Activated T-helper 9 cell treated with anti-CD3 and anti-CD28 coated beads, Interleukin-2, amount 50 U/mL, for 16 hours (primary cell): ENCODE measurements around the gene TRAPPC2B.
"Not testable (repeated sequence)": the region's sequence is repeated elsewhere in the genome, so short reads cannot be mapped to it uniquely, and the experiment has no call there.

Source experiments
- DNase-seq: peaks from one replicate; pipeline ENCODE4 v3.0.0-alpha.2; 2020; ENCODE audit warnings: low read depth

Gene TRAPPC2B

DNA sequence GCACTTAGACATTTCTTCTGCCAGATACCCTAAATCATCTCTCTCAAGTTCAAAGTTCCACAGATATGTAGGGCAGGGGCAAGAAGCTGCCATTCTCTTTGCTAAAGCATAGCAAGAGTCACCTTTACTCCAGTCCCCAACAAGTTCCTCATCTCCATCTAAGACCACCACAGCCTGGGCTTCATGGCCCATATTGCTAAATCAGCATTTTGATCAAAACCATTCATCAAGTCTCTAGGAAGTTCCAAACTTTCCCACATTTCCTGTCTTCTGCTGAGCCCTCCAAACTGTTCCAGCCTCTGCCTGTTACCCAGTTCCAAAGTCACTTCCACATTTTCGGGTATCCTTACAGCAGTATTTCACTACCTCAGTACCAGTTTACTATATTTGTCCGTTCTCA, 11.3 kb downstream of the TRAPPC2B start:
- DNase-seq, result not testable (repeated sequence)

DNA sequence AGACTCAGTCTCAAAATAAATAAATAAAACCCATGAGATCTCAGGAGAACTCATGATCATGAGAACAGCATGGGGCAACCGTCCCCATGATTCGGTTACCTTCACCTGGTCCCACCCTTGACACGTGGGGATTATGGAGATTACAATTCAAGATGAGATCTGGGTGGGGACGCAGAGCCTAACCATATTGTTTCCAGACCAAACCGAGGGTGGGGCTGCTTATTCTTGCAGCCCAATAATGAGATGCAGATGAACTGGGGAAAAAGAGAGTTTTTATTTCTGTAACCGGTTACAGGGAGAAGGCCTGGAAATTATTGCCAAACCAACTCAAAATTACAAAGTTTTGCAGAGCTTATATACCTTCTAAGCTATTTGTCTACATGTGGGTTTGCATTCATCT, 12.8 kb downstream of the TRAPPC2B start:
- DNase-seq, result no peak

- no peak for DNase-seq
These were observed 14.3 kb downstream of the TRAPPC2B start for GRCh38 chr19:57377498-57378146.

GRCh38 chr19:57380923-57381322, 17.6 kb downstream of the TRAPPC2B start:
- no peak for DNase-seq

- DNase-seq, result no peak
These were observed 19.6 kb downstream of the TRAPPC2B start for GRCh38 chr19:57382806-57383488.

GRCh38 chr19:57389194-57389729, 25.9 kb downstream of the TRAPPC2B start:
- DNase-seq, result no peak

DNA sequence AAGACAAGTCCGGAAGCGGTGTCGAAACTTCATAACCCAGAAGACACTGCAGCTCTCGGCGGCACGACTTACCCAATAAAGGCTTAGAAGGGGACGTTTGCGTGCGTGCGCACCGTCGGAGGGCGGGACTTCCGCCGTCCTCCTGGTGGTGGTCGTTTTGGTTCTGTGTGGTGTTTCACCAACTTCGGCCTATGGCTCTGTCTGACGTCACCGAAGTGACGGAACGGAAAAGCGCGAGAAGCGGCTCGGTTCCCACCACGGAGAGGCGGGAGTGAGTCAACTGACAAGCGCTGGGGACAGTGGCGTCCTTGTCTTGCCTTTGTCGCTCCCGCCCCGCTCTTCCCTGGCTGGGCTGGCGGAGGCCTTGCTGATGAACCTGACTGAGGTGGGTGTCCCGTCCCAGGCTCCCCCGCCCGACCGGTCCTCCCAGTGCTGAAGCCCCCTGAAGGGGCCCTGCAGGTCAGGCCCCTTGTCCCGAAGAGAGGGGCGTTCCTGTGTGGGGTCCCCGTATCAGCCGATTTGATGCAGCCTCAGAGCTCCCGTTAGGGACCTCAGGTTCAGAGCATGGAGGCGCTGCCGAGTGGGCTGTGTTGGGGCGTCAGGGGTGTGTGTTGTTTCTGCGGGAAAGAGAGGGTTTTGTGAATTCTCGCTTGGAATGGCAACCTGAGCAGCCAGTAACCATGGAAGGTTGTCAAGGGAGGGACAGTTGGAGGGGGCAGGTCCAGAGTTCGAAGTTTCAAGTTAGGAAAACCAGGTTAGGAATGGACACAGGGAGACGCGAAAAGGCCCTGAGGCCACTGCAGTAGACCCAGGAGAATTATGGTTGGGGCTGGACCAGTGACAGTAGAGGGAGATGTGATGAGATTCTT, 26.6 kb downstream of the TRAPPC2B start, which contains the start of gene ZNF548:
Gene ZNF548, plus strand, starts transcription at position 125 of the 869 bp plus-strand sequence. Its CDS starts 246 bp downstream, at position 371.
- peak; percentile 96 for DNase-seq

DNA sequence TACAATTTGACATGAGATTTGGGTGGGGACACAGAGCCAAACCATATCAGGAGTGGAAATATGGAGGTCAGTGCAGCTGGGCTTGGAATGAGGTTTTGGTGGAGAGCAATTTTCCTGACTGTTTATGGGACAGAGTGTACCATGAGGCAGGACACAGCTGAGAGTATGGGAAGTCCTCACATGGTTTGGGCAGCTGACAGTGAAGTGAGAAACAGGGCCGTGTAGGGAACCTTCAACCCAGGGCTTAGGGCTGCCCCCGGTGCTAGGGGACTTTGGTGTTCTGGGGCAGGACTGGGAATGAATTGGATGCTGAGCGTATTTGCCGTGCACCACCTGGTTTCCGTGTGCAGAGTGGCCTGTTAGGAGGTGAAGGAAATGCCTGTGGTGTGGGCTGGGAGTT, 32.4 kb downstream of the TRAPPC2B start:
- no peak for DNase-seq

DNA sequence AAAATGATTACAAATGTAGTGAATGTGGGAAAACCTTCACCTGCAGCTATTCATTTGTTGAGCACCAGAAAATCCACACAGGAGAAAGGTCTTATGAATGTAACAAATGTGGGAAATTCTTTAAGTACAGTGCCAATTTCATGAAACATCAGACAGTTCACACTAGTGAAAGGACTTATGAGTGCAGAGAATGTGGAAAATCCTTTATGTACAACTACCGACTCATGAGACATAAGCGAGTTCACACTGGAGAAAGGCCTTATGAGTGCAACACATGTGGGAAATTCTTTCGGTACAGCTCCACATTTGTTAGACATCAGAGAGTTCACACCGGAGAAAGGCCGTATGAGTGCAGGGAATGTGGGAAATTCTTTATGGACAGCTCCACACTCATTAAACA, 35.5 kb downstream of the TRAPPC2B start:
- no peak for DNase-seq

DNA sequence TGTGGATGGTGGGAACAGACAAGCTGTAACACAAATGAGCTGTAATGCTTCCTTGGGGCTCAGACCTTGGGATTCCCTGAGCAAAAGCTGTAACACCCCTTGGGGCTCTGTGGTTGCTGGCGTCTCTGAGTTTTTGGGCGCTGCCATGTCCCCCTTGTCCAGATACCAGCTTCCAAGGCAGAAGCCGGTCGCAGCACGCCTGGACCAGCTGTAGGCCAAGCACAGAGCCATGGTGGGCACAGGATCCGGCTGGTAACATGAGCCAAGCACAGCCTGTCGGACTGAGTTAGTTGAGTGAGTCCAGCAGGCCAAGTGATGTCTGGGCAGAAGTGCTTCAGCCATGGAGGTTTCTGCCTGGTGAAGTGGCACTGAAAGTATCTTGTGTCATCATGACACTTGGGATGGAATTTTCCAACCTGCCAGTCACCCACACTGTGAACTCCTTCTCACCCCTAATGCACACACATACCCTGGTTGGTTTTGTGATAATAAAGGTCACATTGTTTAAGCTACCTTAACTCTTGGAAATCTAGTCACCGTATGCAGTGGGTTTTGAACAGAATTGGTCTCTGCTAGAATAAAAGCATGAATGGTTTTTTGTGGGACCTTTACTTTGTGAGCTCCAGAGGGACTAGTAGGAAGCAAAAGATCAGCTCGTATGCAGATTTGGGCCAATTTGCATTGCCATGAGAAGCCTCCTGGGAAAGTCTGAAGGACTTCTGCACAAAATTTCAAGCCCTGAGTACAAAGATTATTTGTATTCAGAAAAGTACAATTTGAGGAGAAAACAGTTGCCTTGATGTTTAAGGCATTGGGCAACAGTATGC, 40.6 kb downstream of the TRAPPC2B start:
- DNase-seq, result no peak

- peak; percentile 46 for DNase-seq
These were observed 43.3 kb downstream of the TRAPPC2B start for GRCh38 chr19:57406516-57407123.

DNA sequence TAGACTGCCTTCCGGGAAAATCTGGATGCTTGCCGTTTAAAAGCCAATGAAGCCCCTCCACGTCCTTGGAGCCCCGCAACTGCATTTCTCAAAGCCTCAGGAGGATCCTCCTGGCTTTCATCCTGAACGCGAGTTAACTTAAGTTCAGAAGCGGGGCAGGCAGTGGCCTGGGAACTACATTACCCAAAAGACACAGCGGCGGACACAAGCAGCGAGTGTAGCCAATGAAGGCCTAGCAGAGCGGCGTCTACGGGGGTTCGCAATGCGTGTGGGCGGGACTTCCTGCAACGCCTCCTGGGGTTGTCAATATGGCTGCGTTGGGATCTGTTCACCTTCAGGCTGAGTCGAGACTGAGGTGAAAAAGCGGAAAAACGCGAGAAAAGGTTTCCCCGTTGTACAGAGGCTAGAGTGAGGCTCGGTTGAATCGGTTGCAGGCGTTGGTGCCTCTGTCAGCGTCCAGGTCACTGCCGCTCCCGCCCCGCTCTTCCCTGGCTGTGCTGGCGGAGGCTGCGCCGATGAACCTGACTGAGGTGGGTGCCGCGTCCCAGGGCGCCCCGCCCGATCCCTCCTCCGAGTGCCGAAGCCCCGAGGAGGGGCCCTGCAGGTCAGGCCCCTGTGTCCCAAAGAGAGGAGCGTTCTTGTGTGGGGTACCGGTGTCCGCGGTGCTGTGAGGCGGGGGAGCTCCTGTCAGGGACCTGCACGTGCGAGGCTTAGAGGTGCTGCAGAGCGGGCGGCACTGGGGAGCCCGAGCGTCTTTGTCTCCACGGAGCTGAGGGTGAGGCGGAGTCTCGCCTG, 47.7 kb downstream of the TRAPPC2B start, which contains the start of gene ZNF17:
Gene ZNF17, plus strand, starts transcription at position 285 of the 795 bp plus-strand sequence. CDS start 2,455 bp downstream, outside the sequence.
- DNase-seq, result peak; percentile 88
